SU-DHL-6 (cell line): ENCODE results near the gene AXIN2.

ENCODE experiments used
- EZH2phosphoT487 ChIP-seq: fragments of 200-600 bp; sonication (generic), shearing (Covaris generic); conservative IDR thresholded peaks from 2 replicates; pipeline ENCODE4 v1.6.1; 2018; ENCODE audit warnings: mild to moderate bottlenecking, antibody characterized with exemption, low read length, moderate library complexity, mixed read lengths
- TF ChIP-seq, protein P1 (sequence below): fragments of 200-600 bp; sonication (generic); IDR thresholded peaks from one replicate; pipeline ENCODE4 v1.5.1; 2017; ENCODE audit warnings: antibody characterized with exemption, mild to moderate bottlenecking, low read length, moderate library complexity; ENCODE audit not compliant: insufficient read depth, poor library complexity, severe bottlenecking

DNA sequence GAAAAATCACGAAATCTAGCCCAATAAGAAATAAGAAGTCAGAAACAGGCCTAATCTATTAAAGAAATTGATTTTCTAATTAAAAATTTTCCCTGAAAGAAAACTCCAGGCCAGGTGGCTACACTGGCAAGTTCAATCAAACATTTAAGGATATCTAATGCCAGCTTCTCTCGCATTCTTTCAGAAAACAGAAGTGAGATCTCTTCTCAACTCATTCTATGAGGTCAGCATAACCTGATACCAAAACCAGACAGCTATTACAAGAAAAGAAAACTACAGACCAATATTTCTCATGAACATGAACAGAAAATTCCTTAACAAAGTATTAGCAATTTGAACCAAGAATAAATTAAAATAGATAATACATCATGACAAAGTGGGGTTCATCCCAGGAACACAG is 52.4 kb downstream of the AXIN2 start:
- TF ChIP-seq, protein P1, sequence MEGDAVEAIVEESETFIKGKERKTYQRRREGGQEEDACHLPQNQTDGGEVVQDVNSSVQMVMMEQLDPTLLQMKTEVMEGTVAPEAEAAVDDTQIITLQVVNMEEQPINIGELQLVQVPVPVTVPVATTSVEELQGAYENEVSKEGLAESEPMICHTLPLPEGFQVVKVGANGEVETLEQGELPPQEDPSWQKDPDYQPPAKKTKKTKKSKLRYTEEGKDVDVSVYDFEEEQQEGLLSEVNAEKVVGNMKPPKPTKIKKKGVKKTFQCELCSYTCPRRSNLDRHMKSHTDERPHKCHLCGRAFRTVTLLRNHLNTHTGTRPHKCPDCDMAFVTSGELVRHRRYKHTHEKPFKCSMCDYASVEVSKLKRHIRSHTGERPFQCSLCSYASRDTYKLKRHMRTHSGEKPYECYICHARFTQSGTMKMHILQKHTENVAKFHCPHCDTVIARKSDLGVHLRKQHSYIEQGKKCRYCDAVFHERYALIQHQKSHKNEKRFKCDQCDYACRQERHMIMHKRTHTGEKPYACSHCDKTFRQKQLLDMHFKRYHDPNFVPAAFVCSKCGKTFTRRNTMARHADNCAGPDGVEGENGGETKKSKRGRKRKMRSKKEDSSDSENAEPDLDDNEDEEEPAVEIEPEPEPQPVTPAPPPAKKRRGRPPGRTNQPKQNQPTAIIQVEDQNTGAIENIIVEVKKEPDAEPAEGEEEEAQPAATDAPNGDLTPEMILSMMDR: no peak
- no peak for TF ChIP-seq EZH2phosphoT487
